NOMO-1 treated with dmso at 0.1 percent for 144 hours (cell line): ENCODE measurements around the gene ALOX15B.
A peak's percentile ranks its signal among the peaks of the same experiment; 100 is the strongest.
"Not testable (repeated sequence)": the region's sequence is repeated elsewhere in the genome, so short reads cannot be mapped to it uniquely, and the experiment has no call there.

Experiments
- DNase-seq: peaks from one replicate; lab custom pipeline; 2025; ENCODE audit not compliant: unreplicated experiment; lab: John Stamatoyannopoulos, UW

Gene ALOX15B

DNA sequence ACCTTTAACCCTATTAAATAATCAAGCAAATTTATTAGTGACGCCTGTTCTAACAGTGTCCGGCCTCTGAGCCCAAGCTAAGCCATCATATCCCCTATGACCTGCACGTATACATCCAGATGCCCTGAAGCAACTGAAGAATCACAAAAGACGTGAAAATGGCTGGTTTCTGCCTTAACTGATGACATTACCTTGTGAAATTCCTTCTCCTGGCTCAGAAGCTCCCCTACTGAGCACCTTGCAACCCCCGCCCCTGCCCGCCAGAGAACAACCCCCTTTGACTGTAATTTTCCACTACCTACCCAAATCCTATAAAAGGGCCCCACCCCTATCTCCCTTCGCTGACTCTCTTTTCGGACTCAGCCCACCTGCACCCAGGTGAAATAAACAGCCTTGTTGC lies 23.0 kb downstream of the ALOX15B start:
- DNase-seq = not testable (repeated sequence)

- DNase-seq = no peak
Measured at GRCh38 chr17:8062435-8062806, 23.6 kb downstream of the ALOX15B start.

DNA sequence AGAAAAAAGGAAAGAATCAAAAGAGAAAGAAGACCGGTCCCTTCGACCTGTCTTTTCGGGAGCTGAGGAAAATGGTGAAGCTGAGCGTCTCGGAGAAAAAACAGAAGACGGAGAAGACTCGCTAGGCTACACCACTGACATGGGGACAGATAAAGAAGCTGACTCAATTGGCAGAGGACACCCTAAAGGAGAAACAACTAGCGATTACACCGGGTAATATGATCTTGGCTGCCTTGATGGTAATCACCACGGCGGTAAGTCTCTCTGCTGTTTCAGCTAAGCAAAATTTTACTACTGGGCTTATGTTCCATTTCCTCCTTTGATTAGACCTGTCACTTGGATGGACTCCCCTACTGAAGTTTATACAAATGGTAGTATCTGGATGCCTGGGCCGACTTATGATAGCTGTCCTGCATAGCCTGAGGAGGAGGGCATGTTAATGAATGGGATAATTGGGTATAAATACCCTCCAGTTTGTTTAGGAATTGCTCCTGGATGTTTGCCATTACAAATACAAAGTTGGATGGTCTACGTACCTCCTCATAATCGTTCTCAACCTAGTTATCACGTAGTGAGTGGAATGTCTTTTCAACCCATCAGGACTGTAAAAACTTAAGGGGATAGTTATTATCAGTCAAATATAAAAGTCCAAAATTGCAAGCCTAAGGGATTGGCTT lies 24.1 kb downstream of the ALOX15B start:
- no peak for DNase-seq

DNA sequence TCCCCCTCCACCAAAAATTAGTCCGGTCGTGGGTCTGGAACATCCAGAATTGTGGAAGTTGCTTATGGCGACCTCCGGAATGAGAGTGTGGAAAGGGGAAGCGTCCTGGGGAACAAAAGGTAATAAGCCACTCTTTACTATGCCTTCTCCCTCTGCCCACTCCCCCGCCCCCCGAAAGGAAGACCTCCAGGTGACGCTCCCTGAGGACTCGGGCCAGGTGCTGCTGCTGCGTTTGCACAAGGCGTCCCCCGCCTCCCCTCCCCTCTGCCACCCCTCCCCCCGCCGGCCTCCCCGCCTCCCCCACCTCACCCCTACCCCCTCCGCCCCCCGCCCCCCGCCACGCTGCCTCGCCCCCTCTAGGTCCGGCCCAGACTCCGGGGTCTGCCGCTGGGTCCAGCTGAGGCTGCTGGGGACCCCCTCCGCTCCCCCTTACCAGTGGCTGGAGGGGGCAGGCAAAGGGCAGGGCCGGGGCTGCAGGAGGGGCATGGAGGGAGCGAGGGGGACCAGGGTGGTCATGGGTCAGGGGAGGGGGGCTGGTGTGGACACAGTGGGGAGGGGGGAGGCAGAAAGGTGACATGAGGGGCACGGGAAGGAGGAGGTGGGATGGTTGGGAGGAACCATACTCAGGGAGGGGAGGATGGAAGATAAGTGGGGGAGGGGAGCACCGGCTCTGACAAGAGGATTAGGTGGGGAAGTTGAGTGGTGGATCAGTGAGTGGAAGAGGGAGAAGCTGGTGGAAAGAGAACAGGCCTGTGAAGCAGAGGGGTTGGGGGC lies 25.1 kb downstream of the ALOX15B start:
- no peak for DNase-seq

GRCh38 chr17:8064561-8065019 lies 25.7 kb downstream of the ALOX15B start:
- no peak for DNase-seq

GRCh38 chr17:8066841-8067775 lies 28.2 kb downstream of the ALOX15B start:
- no peak for DNase-seq

DNA sequence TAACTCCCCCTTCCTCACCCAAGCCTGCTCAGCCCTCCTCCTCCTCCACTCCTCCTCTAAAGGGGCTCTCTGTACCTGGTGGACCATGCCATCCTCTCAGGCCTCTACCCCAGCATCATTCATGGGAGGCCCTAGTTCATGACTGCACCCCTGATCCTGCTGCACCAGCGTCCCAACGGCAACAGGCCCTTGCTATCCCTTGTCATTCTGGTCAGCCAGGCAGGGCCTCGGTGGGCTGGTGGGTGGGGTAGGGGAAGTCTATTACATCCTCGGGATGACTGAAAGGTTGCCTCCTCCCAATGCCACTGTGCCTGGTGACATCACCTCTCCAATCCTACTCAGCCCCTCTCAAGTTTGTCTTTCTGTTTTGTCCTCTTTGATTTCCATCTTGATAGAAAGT lies 28.9 kb downstream of the ALOX15B start:
- no peak for DNase-seq

DNA sequence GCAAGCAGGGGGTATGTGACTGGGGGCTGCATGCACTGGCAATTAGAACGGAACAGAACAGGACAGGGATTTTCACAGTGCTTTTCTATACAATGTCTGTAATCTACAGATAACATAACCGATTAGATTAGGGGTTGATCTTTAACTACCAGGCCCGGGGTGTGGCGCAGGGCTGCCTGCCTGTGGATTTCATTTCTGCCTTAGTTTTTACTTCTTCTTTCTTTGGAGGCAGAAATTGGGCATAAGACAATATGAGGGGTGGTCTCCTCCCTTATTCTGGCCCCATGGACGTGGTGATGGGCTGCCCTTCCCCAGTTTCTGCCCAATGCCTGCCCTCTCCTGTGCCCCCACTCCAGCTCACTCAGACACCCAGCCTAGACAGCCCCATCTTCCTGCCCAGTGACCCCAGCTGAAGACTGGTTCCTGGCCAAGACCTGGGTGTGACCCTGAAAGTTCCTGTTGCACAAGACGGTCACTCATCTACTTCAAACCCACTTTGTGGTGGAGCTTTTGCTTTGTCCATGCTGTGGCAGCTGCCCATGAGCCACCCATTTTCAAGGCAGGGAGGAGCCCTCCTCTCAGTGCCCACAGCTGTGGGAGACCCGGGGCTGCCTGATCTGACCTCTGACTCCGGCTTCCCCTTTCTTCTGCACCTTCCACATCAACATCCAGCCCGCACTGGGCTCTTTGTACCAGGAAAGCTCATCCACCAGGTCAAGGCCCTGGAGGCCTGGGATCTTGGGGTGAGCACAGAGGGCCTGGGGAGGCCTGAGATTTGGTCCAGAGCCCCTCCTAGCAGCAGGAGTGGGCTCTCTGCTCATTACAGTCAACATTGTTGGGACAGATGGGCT lies 30.1 kb downstream of the ALOX15B start:
- DNase-seq = peak; percentile 60

DNA sequence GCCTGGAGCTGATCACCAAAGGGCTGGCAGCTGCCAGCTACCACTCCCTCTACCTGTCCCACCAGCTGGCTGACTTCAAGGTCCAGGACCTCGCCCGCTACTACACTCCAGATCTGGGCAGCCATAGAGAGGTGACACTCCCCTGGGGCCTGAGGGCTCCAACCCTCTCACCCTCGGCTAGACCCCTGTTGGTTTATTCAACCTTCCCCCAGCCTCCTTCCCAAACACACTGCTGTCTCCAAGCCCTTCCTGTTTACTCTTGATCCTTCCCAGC lies 30.7 kb downstream of the ALOX15B start:
- DNase-seq = no peak

DNA sequence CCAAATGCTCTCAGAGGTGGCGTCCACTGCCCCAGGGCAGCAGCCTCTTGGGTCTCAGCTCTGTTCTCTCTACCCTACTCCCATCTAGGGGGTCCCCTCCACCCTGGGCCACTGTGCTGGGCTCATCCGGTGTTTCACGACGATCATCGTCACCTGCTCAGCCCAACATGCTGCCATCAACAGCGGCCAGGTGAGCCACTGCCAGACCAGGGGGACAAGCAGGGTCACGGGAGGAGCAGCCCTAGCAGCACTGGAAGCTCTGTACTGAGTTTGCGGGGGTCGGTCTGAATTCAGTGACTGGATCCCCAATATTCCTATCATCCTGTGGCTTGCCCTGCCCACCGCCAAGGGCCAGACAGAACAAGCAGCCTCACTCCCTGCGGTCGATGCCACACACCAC lies 32.6 kb downstream of the ALOX15B start:
- DNase-seq = no peak

GRCh38 chr17:8072341-8072728 lies 33.5 kb downstream of the ALOX15B start:
- no peak for DNase-seq

DNA sequence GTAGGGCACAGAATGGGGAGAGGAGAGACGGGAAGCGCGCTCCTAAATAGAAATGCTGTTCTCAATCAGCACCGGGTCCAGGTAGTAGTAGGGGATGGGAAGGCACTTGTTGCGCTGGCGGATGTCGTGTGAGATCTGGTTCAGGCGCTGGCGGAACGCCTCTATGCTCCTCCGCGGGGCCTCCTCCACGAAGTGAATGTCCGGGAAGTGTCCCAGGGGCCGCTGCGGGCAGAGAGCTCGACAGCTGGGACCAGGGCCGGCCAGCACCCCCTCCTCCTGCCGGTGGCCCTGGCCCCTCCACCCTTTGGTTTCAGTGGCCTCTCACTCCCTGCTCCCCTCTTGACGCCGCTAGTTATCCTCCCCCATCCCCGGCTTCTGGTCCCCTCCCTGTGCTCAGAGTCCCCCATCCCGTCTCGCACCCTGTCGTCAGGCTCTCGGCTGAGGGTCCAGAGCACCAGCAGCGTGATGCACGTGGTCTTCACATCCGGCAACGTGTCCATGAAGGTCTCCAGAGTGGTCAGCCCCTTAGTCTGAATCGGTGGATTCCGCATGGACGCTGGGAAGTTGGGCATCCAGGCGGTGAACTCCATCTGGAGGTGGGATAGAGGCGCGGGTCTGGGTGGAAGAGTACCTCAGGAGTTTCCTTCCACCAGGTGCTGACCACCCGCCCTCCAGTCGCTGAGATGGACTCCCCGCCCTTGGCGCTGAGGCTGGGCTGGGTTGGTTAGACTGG lies 34.0 kb downstream of the ALOX15B start:
- DNase-seq = no peak

DNA sequence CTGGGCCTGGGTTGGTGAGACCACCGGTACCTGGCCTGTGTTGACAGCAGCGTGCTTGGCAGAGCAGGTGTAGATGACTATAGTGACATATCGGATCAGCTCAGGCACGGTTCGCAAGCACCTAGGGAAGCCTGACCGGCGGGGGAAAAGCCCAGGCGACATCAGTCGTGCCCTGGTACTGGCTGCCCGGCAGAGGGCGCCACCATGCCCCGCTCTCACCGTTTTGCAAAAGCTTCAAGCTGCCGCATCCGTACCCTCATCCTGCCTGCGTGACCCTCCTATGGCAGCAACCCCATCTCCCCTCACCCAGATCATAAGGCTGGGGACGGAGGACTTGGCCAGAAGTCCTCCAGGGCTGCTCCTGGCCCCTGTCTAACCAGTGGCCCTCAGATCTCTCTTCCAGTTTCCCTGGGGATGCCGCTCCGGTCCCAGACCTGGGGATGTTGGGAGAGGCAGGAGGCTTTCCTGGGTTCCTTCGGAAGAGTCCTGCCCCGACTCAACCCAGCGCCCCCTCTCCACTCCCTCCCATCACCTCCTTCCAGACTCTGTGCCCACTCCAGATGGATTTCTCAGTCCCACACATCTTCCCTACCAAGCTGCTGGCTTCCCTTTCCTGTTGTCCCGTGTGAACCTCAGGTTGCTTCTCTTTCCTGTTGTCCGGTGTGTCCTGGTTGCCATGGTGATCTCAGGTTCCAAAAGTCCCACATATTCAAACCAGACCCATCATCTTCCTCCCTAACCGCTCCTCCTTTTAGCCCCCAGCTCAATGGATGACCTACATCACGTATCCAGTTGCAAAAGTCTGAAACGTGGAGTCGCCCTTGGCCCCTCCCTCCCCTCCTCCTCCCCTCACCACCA lies 35.0 kb downstream of the ALOX15B start:
- peak; percentile 28 for DNase-seq

- no peak for DNase-seq
Measured at GRCh38 chr17:8074554-8074953, 35.7 kb downstream of the ALOX15B start.

DNA sequence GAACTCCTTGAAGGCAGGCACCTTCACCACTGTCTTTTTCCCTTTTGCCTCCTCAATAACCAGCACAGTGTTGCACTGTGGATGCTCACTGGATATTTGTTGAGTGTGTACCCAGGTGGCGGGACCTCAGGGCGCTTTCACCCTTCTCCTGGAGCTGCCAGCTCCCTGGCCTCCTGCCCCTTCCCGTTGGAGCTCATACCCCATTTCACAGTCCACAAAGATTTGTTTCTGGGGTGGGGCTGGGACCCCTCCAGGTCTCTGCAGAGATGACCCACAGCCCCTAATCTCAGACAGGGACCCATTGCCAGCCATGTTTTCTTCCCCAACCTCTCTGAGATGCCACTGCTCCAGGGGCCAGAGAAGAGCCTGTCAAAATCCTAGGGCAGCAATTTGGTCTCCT lies 36.2 kb downstream of the ALOX15B start:
- no peak for DNase-seq

GRCh38 chr17:8075574-8076342 lies 36.9 kb downstream of the ALOX15B start:
- DNase-seq = no peak

GRCh38 chr17:8076502-8077266 lies 37.8 kb downstream of the ALOX15B start:
- no peak for DNase-seq

GRCh38 chr17:8077939-8078338 lies 39.1 kb downstream of the ALOX15B start:
- DNase-seq = not testable (repeated sequence)
